KMS-11 (cell line): Measurements from ENCODE around the gene CYP26C1.

ENCODE experiments used
- H2AFZ ChIP-seq: fragments of 200-600 bp; sonication (generic); 2 replicates; pipeline ENCODE4 v1.6.1; 2016; ENCODE audit warnings: antibody characterized with exemption, mixed run types, low read depth
- H3K27ac ChIP-seq: fragments of 200-600 bp; sonication (generic); 2 replicates; pipeline ENCODE4 v1.6.1; 2016; ENCODE audit warnings: mild to moderate bottlenecking, mixed run types
- H3K27me3 ChIP-seq: fragments of 200-600 bp; sonication (generic); 2 replicates; pipeline ENCODE4 v1.6.1; 2017; ENCODE audit warnings: mild to moderate bottlenecking, low read depth, mixed run types, moderate library complexity; ENCODE audit not compliant: insufficient read depth
- H3K36me3 ChIP-seq: fragments of 200-600 bp; sonication (generic); 2 replicates; pipeline ENCODE4 v1.6.1; 2017; ENCODE audit warnings: mild to moderate bottlenecking, mixed run types; ENCODE audit not compliant: insufficient read depth
- H3K4me1 ChIP-seq: fragments of 200-600 bp; sonication (generic); 2 replicates; pipeline ENCODE4 v1.6.1; 2016; ENCODE audit warnings: mild to moderate bottlenecking, low read depth, mixed run types; ENCODE audit not compliant: poor library complexity, severe bottlenecking
- H3K4me2 ChIP-seq: fragments of 200-600 bp; sonication (generic); 2 replicates; pipeline ENCODE4 v1.7.0; 2016; ENCODE audit warnings: mild to moderate bottlenecking, mixed run types
- H3K4me3 ChIP-seq: fragments of 200-600 bp; sonication (generic); IDR thresholded peaks from 2 replicates; pipeline ENCODE4 v1.6.1; 2017; ENCODE audit warnings: low read depth, low read length, mixed read lengths; ENCODE audit not compliant: insufficient read depth
- H3K79me2 ChIP-seq: fragments of 200-600 bp; sonication (generic); 2 replicates; pipeline ENCODE4 v1.6.1; 2016; ENCODE audit warnings: low read depth, mixed run types; ENCODE audit not compliant: insufficient read depth
- H3K9ac ChIP-seq: fragments of 200-600 bp; sonication (generic); 2 replicates; pipeline ENCODE4 v1.6.1; 2016; ENCODE audit warnings: mild to moderate bottlenecking, mixed run types
- H4K20me1 ChIP-seq: fragments of 200-600 bp; sonication (generic); 2 replicates; pipeline ENCODE4 v1.6.1; 2016; ENCODE audit warnings: mild to moderate bottlenecking, mixed run types; ENCODE audit not compliant: insufficient read depth
- TF ChIP-seq, protein P1 (sequence below): fragments of 200-600 bp; sonication (generic); conservative IDR thresholded peaks from 2 replicates; pipeline ENCODE4 v1.6.1; 2017; ENCODE audit warnings: low read depth, mild to moderate bottlenecking, antibody characterized with exemption, low read length, moderate library complexity, mixed read lengths

The CYP26C1 gene

DNA sequence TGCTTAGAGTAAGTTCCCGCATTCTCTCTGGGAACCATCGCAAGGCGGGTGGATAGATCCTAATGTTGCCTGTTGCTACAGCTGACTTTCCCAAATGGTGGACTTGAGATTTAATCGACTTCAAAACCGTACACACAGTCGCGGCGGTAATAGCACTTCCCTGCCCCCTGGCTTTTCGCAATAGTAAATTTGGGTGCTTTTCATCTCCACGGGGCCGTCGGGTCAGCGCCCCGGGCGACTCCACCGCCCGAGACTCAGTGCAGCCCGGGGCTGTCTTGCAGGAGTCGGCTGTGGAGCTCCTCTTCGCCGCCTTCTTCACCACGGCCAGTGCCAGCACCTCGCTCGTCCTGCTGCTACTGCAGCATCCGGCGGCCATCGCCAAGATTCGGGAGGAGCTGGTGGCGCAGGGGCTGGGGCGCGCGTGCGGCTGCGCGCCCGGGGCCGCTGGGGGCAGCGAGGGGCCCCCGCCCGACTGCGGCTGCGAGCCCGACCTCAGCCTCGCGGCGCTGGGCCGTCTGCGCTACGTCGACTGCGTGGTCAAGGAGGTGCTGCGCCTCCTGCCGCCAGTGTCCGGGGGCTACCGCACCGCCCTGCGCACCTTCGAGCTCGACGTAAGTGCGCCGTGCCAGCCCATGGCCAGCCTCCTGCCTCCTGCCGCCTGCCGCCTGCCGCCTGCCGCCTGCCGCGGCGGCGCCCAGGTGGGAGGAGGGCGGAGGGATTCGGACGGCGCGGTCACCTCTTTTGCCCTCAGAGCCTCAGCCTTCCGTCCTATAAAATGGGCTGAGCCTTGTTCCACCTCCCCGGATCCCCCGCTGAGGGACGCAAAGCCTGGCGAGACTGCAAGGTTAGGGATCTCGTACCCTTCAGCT lies 5.3 kb downstream of the CYP26C1 start:
- no peak overlapping the region for H3K4me2 ChIP-seq
- H3K4me1 ChIP-seq: no peaks in the 10 kb centered on the region
- H3K27ac ChIP-seq: no peak overlapping the region
- H2AFZ ChIP-seq: no peak overlapping the region
- H3K79me2 ChIP-seq: no peaks in the 10 kb centered on the region
- no peak overlapping the region for H3K9ac ChIP-seq
- H3K27me3 ChIP-seq: no peaks in the 10 kb centered on the region
- TF ChIP-seq, protein P1, sequence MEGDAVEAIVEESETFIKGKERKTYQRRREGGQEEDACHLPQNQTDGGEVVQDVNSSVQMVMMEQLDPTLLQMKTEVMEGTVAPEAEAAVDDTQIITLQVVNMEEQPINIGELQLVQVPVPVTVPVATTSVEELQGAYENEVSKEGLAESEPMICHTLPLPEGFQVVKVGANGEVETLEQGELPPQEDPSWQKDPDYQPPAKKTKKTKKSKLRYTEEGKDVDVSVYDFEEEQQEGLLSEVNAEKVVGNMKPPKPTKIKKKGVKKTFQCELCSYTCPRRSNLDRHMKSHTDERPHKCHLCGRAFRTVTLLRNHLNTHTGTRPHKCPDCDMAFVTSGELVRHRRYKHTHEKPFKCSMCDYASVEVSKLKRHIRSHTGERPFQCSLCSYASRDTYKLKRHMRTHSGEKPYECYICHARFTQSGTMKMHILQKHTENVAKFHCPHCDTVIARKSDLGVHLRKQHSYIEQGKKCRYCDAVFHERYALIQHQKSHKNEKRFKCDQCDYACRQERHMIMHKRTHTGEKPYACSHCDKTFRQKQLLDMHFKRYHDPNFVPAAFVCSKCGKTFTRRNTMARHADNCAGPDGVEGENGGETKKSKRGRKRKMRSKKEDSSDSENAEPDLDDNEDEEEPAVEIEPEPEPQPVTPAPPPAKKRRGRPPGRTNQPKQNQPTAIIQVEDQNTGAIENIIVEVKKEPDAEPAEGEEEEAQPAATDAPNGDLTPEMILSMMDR: no peak
- H4K20me1 ChIP-seq: no peaks in the 10 kb centered on the region
- no peaks in the 10 kb centered on the region for H3K36me3 ChIP-seq
- H3K4me3 ChIP-seq: no peak overlapping the region

DNA sequence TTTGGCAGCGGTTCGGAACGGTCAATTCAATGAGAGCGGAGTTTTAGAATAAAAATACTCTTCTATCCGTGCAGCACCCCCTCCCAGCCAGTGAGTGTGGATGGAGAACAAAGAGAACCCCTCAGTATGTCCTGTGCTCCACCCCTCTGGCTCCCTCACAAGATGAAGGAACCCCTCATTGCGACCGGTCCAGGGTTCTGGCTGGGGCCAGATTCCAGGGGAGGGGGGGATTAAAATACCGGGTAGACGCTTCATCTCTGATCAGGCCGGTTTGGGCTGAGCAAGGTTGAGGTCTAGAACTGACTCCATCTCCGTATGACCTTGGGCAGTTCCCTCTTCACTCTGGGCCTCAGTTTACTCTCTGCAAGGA lies 5.9 kb downstream of the CYP26C1 start:
- Histone ChIP-seq H4K20me1 (no peaks in the 10 kb centered on the region), H3K4me2 (no peak overlapping the region), H3K27me3 (no peaks in the 10 kb centered on the region), H3K4me3 (no peak overlapping the region), H3K36me3 (no peaks in the 10 kb centered on the region), H3K9ac (no peak overlapping the region), H2AFZ (no peak overlapping the region), H3K27ac (no peak overlapping the region), H3K4me1 (no peaks in the 10 kb centered on the region), H3K79me2 (no peaks in the 10 kb centered on the region)
- TF ChIP-seq, protein P1: no peak

DNA sequence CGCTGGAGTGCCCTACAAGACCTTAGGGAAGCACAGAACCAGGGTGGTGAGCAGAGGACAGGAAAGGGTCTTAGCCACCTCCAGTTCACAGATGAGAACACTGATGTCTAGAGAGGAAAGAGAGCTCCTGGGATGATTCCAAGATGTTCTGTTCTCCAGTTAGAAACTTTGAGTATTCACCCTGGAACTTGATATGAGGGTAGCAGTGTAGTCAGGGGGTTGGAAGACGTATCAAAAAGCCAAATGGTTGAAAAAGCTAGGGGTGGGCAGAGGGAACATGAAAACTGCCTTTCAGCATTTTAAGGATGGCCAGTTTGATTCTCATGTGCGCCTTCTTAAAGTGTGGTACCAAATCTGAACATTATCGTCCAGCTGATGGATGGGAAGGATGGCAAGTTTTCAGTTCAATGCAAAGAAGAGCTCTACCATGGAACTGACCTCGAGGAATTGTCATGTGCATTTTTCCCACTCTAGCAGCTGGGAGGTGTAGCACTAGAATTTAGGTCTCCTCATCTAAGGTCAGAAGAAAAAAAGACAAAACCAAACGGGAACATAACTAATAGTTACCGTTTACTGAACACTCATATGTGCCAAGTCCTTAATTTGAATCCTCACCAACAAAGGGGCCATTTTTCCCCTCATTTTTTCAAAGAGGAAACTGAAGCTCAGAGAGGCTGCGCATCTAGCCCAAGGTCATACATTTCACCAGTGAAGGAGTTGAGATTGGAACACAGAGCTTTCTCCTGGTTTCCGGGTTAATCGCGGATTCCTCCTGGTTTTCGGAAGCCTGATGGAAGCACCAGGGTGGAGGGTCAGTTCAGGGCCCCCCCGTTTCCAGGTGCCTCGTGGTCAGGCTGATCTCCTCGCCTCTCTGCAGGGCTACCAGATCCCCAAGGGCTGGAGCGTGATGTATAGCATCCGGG lies 7.1 kb downstream of the CYP26C1 start:
- Histone ChIP-seq H3K79me2 (no peaks in the 10 kb centered on the region), H3K9ac (no peak overlapping the region), H3K4me3 (no peak overlapping the region), H3K27me3 (peaks cover 4% of the 10 kb centered on the region; the same call in 1 of the 2 replicates), H3K4me2 (no peak overlapping the region), H3K27ac (no peak overlapping the region), H3K4me1 (peaks cover 9% of the 10 kb centered on the region), H3K36me3 (no peaks in the 10 kb centered on the region), H2AFZ (no peak overlapping the region), H4K20me1 (no peaks in the 10 kb centered on the region)
- TF ChIP-seq, protein P1: no peak

DNA sequence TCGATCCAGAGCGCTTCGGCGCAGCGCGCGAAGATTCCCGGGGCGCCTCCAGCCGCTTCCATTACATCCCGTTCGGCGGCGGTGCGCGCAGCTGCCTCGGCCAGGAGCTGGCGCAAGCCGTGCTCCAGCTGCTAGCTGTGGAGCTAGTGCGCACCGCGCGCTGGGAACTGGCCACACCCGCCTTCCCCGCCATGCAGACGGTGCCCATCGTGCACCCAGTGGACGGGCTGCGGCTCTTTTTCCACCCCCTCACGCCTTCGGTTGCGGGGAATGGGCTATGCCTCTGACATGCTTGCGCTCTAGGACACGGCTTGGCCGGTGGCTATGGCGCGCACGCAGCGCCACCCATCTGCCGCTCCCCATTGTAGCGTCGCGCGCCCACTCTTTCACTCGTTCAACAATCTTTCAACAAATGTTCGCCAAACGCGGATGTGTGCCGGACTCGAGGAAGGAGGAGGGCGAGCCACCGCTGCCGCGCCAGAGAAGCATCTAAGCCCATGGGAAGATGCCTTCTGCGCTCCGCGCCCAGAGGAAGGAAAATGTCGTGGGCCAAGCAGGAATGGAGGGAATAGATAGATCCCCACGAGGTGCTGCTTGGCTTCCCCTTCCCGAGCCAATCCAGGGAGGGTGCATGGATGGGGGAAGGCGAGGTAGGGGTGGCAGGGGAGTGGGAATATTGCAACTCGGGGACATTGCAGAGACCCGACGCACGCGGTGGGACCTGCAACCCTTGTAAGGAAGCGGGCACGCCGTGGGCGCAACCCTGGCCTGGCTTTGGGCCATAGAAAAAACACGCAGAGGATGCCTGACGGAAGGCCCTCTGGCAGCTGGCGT lies 8.0 kb downstream of the CYP26C1 start:
- Histone ChIP-seq H3K27me3 (peaks cover 4% of the 10 kb centered on the region; the same call in 1 of the 2 replicates), H3K79me2 (no peaks in the 10 kb centered on the region), H4K20me1 (no peaks in the 10 kb centered on the region), H3K36me3 (no peaks in the 10 kb centered on the region), H3K9ac (no peak overlapping the region), H3K4me1 (peaks cover 15% of the 10 kb centered on the region), H3K27ac (no peak overlapping the region), H3K4me3 (no peak overlapping the region), H2AFZ (no peak overlapping the region), H3K4me2 (no peak overlapping the region)
- TF ChIP-seq, protein P1: no peak
